ENCODE data around the gene KCNAB1.

- TF ChIP-seq CTCF (IDR thresholded peaks at IDR 0.05; ENCODE audit: low read length) (no peak), EZH2 (optimal IDR thresholded peaks at IDR 0.05; ENCODE audit: low read depth, low read length) (no peak), EZH2phosphoT487 (IDR thresholded peaks at IDR 0.05; ENCODE audit: low read length) (no peak)
Measured at GRCh38 chr3:156516961-156517360, 396.6 kb downstream of the KCNAB1 start.
